Stimulated activated CD8-positive, alpha-beta memory T cell treated with anti-CD3 and anti-CD28 coated beads, Interleukin-15, amount 100 ng/mL, for 48 hours (primary cell): ENCODE data around the gene OR2V1.
"Not testable (repeated sequence)": the region's sequence is repeated elsewhere in the genome, so short reads cannot be mapped to it uniquely, and the experiment has no call there.

Experiments used
- DNase-seq, 2 donors: peaks; one replicate each; pipeline ENCODE4 v3.0.0-alpha.2; 2020; ENCODE audit warnings: low read depth in 2 of 2

Gene OR2V1

GRCh38 chr5:181160152-181160754 is 29.3 kb upstream of the OR2V1 start:
- DNase-seq = peak; percentile 69 to 81

GRCh38 chr5:181159286-181160151 is 28.6 kb upstream of the OR2V1 start:
- DNase-seq = peak; percentile 74

- DNase-seq = no peak
Measured at GRCh38 chr5:181158869-181159268, 27.9 kb upstream of the OR2V1 start.

GRCh38 chr5:181156758-181157157 is 25.8 kb upstream of the OR2V1 start:
- no peak for DNase-seq

- DNase-seq = no peak
Measured at GRCh38 chr5:181153814-181154213, 22.8 kb upstream of the OR2V1 start.

- DNase-seq = no peak
Measured at GRCh38 chr5:181152406-181152805, 21.4 kb upstream of the OR2V1 start.

- no peak for DNase-seq
Measured at GRCh38 chr5:181151146-181151545, 20.2 kb upstream of the OR2V1 start.

- no peak for DNase-seq
Measured at GRCh38 chr5:181149806-181150733, 19.1 kb upstream of the OR2V1 start.

GRCh38 chr5:181149355-181149754 is 18.4 kb upstream of the OR2V1 start:
- no peak for DNase-seq

GRCh38 chr5:181146927-181147636 is 16.1 kb upstream of the OR2V1 start, which contains the start of gene OR2V2:
TSS of gene OR2V2 (plus strand) at chr5:181147586. CDS start at chr5:181154943, 7,357 bp downstream.
- not testable (repeated sequence) for DNase-seq

GRCh38 chr5:181145133-181145532 is 14.2 kb upstream of the OR2V1 start:
- DNase-seq = no peak

- DNase-seq = no peak
Measured at GRCh38 chr5:181142054-181142453, 11.1 kb upstream of the OR2V1 start.

- no peak for DNase-seq
Measured at GRCh38 chr5:181140766-181141165, 9.8 kb upstream of the OR2V1 start.

GRCh38 chr5:181138258-181138657 is 7.3 kb upstream of the OR2V1 start:
- no peak for DNase-seq

- DNase-seq = no peak
Measured at GRCh38 chr5:181136361-181136955, 5.5 kb upstream of the OR2V1 start.

- DNase-seq = no peak
Measured at GRCh38 chr5:181134259-181134658, 3.3 kb upstream of the OR2V1 start.

GRCh38 chr5:181133610-181134231 is 2.8 kb upstream of the OR2V1 start:
- DNase-seq = no peak

GRCh38 chr5:181133083-181133482 is 2.1 kb upstream of the OR2V1 start:
- no peak for DNase-seq

- no peak for DNase-seq
Measured at GRCh38 chr5:181131514-181131913, 545 bp upstream of the OR2V1 start.

GRCh38 chr5:181130081-181130480 is 888 bp downstream of the OR2V1 start:
- DNase-seq = not testable (repeated sequence)

- no peak for DNase-seq
Measured at GRCh38 chr5:181129601-181130000, 1.4 kb downstream of the OR2V1 start.
